GM19043 (cell line): Measurements from ENCODE around the gene DEFB128.
"Not testable (repeated sequence)": the region's sequence is repeated elsewhere in the genome, so short reads cannot be mapped to it uniquely, and the experiment has no call there.

Experiments used
- ATAC-seq: cut with Tn5 transposase; IDR thresholded peaks from one replicate; pipeline ENCODE4 v1.9.1; 2021; ENCODE audit warnings: low read depth; ENCODE audit not compliant: unreplicated experiment

Gene DEFB128

GRCh38 chr20:189611-190010 is at the start of gene DEFB128:
Gene DEFB128, minus strand, starts transcription at chr20:189711. Its CDS starts 88 bp downstream, at chr20:189623.
- no peak for ATAC-seq

- peak; percentile 64 for ATAC-seq
Measured at GRCh38 chr20:237929-238328, 48.4 kb upstream of the DEFB128 start.

- no peak for ATAC-seq
Measured at GRCh38 chr20:237489-237888, 48.0 kb upstream of the DEFB128 start.

GRCh38 chr20:235891-236290 is 46.4 kb upstream of the DEFB128 start:
- ATAC-seq = no peak

GRCh38 chr20:227439-228105 is 38.1 kb upstream of the DEFB128 start:
- no peak for ATAC-seq

GRCh38 chr20:226958-227357 is 37.4 kb upstream of the DEFB128 start, which contains the start of gene DEFB129:
Gene DEFB129, plus strand, starts transcription at chr20:227258. Its CDS starts 31 bp downstream, at chr20:227289.
- no peak for ATAC-seq

GRCh38 chr20:225879-226278 is 36.4 kb upstream of the DEFB128 start:
- ATAC-seq = not testable (repeated sequence)

GRCh38 chr20:221258-221830 is 31.8 kb upstream of the DEFB128 start:
- ATAC-seq = no peak

- ATAC-seq = no peak
Measured at GRCh38 chr20:219290-220115, 30.0 kb upstream of the DEFB128 start.

- ATAC-seq = no peak
Measured at GRCh38 chr20:217266-217665, 27.8 kb upstream of the DEFB128 start.

GRCh38 chr20:215796-216195 is 26.3 kb upstream of the DEFB128 start:
- no peak for ATAC-seq

GRCh38 chr20:214383-214782 is 24.9 kb upstream of the DEFB128 start:
- ATAC-seq = no peak

- no peak for ATAC-seq
Measured at GRCh38 chr20:210809-211502, 21.4 kb upstream of the DEFB128 start.

- ATAC-seq = no peak
Measured at GRCh38 chr20:208942-209566, 19.5 kb upstream of the DEFB128 start.

- not testable (repeated sequence) for ATAC-seq
Measured at GRCh38 chr20:203630-204029, 14.1 kb upstream of the DEFB128 start.

GRCh38 chr20:199996-200395 is 10.5 kb upstream of the DEFB128 start:
- no peak for ATAC-seq

- no peak for ATAC-seq
Measured at GRCh38 chr20:198225-198624, 8.7 kb upstream of the DEFB128 start.

GRCh38 chr20:187733-188132 is 1.8 kb downstream of the DEFB128 start:
- ATAC-seq = no peak

GRCh38 chr20:184288-184687 is 5.2 kb downstream of the DEFB128 start:
- ATAC-seq = no peak

GRCh38 chr20:168876-169275 is 20.6 kb downstream of the DEFB128 start:
- no peak for ATAC-seq
